Skeletal muscle tissue (tissue), 4 donors: ENCODE measurements around the gene ECE1. TPM values are rescaled to one million over a fixed set of nuclear protein-coding genes. Genes with fewer than 3 reads are reported as not detected.
A peak's percentile ranks its signal among the peaks of the same experiment; 100 is the strongest.

Source experiments
- H3K27ac ChIP-seq: one replicate; pipeline ENCODE4 v1.7.0; 2013; ENCODE audit warnings: mild to moderate bottlenecking, low read depth, low read length, inconsistent platforms
- H3K27me3 ChIP-seq, 3 donors: one replicate each; pipeline ENCODE4 v1.7.0; 2013; ENCODE audit warnings: low read length in 3 of 3; ENCODE audit not compliant: control insufficient read depth in 3 of 3, insufficient read depth in 3 of 3
- H3K36me3 ChIP-seq, 3 donors: one replicate each; pipeline ENCODE4 v1.7.0; 2013; ENCODE audit warnings: low read length in 3 of 3; ENCODE audit not compliant: control insufficient read depth in 3 of 3, insufficient read depth in 3 of 3
- H3K4me1 ChIP-seq, 3 donors: one replicate each; pipeline ENCODE4 v1.7.0; 2013; ENCODE audit warnings: low read length in 3 of 3, mild to moderate bottlenecking in 3 of 3; ENCODE audit not compliant: control insufficient read depth in 3 of 3, insufficient read depth in 3 of 3
- H3K4me3 ChIP-seq, 3 donors: one replicate each; pipeline ENCODE4 v1.7.0; 2013; ENCODE audit warnings: low read length in 3 of 3
- H3K9ac ChIP-seq, 3 donors: one replicate each; pipeline ENCODE4 v1.7.0; 2013; ENCODE audit warnings: low read length in 3 of 3, mild to moderate bottlenecking in 3 of 3, moderate library complexity in 2 of 3, low read depth in 1 of 3
- H3K9me3 ChIP-seq, 3 donors: one replicate each; pipeline ENCODE4 v1.7.0; 2013; ENCODE audit warnings: low read length in 3 of 3; ENCODE audit not compliant: control insufficient read depth in 3 of 3
- total RNA-seq: library from RNA; depleted of rRNA; stranded (reverse); fragments of >200 nt; gene quantifications from one replicate; pipeline ENCODE4 v1.2.3, GENCODE V29; 2014
- donor health status: Osteomylitis.

ECE1 gene
- total RNA-seq, 1 donor from 2014 or later, result 25.6 TPM

DNA sequence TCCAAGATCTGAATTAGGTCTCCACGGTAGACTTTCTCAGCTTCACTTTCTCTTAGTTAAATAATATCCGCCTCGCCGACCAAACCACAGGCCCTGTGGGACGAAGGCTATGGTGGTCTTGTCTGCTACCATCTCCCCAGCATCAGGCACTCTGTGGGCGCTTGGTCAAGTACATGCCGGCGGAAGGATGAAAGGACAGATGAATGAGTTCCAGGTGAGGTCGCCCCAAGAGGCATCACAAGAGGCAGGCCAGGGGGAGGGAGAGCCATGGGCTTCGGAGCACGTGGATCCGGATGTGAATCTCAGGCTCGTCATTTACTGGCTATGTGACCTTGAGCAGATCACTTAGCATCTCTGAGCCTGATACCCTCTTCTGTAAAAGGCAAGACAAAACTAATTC lies 33.5 kb downstream of the ECE1 start:
- H3K4me1 ChIP-seq, result peaks cover 23 to 39% (median 36%) of the 10 kb centered on the region in 3 donors
- no peaks in the 10 kb centered on the region for H3K9me3 ChIP-seq
- H3K9ac ChIP-seq, result no peak overlapping the region
- peaks cover 0 to 4% (median 0%) of the 10 kb centered on the region in 3 donors for H3K27me3 ChIP-seq
- no peak overlapping the region for H3K27ac ChIP-seq
- H3K36me3 ChIP-seq, result peaks cover 13 to 25% (median 19%) of the 10 kb centered on the region in 3 donors
- no peak overlapping the region for H3K4me3 ChIP-seq

DNA sequence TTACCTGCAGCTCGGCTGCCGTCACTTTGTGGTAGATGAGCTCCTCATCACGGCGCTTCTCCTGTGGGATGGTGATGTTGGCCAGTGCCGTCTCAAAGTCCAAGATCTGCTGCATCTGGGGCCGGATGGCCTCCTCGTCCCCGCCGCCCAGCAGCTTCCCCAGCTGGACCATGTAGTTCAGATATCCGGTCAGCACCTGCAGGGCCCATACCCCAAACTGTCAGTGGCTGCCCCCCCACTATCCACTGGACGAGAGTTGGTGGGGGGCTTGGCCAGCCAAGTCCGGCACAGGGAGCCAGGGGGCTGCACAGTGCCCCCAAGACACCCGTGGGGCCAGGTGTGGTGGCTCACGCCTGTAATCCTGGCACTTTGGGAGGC lies 34.3 kb downstream of the ECE1 start:
- Histone ChIP-seq H3K27ac (no peak overlapping the region), H3K36me3 (peaks cover 13 to 25% (median 21%) of the 10 kb centered on the region in 3 donors), H3K9me3 (no peaks in the 10 kb centered on the region), H3K4me1 (peaks cover 15 to 31% (median 29%) of the 10 kb centered on the region in 3 donors), H3K9ac (no peak overlapping the region), H3K4me3 (no peak overlapping the region), H3K27me3 (peaks cover 0 to 4% (median 0%) of the 10 kb centered on the region in 3 donors)

DNA sequence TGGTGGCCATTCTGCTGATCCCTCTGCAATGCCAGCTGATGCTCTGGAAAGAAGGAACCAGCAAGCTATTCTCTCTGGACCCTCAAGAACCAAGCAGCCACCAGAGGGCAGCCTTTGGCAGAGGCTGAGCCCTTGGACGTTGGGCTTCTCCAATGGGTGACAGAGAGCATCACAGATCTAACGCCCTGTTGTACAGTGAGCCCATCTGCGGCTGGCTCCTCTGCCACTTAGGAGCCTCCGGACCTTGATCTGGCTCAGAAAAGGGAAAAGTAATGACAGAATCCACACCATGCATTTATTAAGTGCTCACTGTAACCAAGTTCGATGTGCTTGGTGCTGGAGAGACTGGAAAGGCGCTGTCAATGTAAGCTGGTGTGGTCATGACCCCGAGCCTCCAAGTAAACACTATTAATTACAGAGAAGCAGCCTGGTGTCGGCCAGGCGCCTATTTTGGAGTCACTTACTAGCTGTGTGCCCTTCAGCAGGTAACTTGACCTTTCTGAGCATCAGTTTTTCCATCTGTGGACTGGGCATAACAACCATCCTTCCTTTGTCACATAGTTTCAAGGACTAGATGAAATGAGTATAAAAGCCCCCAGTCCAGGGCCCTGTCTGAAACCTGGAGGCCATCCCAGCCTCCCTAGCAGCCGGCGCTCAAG lies 34.9 kb downstream of the ECE1 start:
- Histone ChIP-seq H3K4me3 (no peak overlapping the region), H3K9me3 (no peaks in the 10 kb centered on the region), H3K4me1 (peaks cover 13 to 26% (median 25%) of the 10 kb centered on the region in 3 donors), H3K9ac (no peak overlapping the region), H3K27me3 (no peaks in the 10 kb centered on the region), H3K27ac (no peak overlapping the region), H3K36me3 (peaks cover 13 to 23% (median 21%) of the 10 kb centered on the region in 3 donors)

DNA sequence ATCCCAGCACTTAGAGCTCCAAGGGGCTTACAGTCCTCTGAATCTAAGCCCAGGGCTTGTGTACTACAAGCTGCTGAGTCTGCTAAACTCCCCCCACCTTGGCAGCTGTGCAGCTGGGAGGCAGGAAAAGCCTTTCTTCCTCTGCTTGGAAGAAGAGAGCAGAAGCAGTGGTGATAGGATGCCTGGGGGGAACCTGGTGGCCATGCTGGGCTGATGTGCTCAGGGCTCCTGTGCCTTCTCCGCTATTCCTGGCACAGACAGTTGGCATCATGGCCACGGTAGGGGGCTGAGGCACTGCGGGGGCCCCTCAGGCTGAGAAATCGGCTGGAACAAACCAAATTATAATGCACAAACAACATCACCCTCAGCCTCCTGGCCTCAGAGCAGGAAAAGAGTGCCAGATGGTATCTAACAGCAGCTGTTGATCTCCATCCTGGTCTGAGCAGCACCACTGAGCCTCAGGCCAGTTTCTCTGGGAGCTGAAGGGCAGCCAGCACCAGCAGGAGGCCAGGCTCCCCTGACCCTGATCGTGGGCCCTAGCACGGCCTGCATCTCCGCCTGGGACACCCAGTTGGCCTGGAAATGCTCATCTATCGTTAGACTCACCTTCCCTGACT lies 35.8 kb downstream of the ECE1 start:
- no peak overlapping the region for H3K27ac ChIP-seq
- H3K36me3 ChIP-seq, result peaks cover 13 to 20% (median 18%) of the 10 kb centered on the region in 3 donors
- H3K9me3 ChIP-seq, result no peaks in the 10 kb centered on the region
- no peaks in the 10 kb centered on the region for H3K27me3 ChIP-seq
- H3K9ac ChIP-seq, result no peak overlapping the region
- peaks cover 13 to 24% (median 21%) of the 10 kb centered on the region in 3 donors for H3K4me1 ChIP-seq
- H3K4me3 ChIP-seq, result no peak overlapping the region

DNA sequence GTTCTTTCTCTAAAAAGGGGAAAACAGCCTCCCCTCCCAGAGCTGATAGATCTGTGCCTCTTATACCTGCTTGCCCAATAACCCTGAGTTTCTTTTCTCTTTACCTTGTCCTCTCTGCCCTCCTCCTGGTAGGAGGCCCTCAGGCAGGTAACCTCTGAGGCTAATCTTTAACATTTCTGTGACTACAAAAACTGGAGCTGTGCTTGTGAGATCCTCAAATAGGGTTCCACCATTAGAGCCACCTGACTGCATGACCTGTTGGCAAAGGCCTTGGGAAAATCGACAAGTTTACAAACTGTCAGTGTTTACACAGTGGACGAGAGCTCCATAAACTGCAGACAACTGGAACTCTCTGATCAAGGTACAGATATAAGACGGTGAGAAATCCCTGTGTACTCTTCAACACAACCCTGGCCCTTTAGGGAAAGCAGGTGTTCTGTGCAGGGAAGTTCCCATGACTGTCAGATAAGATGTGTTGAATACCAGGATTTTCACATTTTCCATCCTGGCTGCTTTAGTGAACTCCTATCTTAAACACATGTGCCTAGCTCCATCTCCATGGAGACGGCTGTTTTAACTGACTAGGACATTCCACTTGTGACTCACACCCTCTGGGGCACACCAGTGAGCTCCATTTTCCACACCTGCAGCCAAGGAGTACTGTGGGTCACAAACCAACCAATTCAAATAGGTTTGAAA lies 38.3 kb downstream of the ECE1 start:
- Histone ChIP-seq H3K9me3 (no peaks in the 10 kb centered on the region), H3K4me1 (peaks cover 13 to 24% (median 21%) of the 10 kb centered on the region in 3 donors), H3K36me3 (peaks cover 10 to 21% (median 15%) of the 10 kb centered on the region in 3 donors), H3K4me3 (no peak overlapping the region), H3K9ac (no peak overlapping the region), H3K27ac (peak overlapping the region; percentile 17), H3K27me3 (no peaks in the 10 kb centered on the region)

DNA sequence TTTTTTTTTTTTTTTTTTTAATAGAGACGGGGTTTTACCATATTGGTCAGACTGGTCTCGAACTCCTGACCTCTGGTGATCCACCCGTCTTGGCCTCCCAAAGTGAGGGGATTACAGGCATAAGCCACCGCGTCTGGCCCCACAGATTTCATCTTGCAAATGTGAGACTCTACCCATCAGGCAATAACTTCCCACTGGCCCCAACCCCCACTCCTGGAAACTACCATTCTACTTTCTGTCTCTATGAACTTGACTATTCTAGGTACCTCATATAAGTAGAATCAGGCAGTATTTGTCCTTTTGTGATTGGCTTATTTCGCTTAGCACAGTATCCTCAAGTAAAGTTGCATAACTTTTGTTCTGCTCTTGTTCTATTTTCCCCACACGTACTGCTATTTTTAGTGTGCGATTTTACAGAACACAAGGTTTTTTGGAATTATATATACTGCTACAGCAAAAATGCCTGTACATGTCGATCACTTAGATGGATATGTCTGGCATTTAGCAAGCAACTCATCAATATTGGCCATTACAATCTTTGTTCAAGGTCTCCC lies 40.2 kb downstream of the ECE1 start:
- no peaks in the 10 kb centered on the region for H3K27me3 ChIP-seq
- no peak overlapping the region for H3K9ac ChIP-seq
- H3K4me3 ChIP-seq, result no peak overlapping the region
- no peak overlapping the region for H3K27ac ChIP-seq
- no peaks in the 10 kb centered on the region for H3K9me3 ChIP-seq
- H3K4me1 ChIP-seq, result peaks cover 12 to 17% (median 12%) of the 10 kb centered on the region in 3 donors
- H3K36me3 ChIP-seq, result peaks cover 6 to 27% (median 12%) of the 10 kb centered on the region in 3 donors

DNA sequence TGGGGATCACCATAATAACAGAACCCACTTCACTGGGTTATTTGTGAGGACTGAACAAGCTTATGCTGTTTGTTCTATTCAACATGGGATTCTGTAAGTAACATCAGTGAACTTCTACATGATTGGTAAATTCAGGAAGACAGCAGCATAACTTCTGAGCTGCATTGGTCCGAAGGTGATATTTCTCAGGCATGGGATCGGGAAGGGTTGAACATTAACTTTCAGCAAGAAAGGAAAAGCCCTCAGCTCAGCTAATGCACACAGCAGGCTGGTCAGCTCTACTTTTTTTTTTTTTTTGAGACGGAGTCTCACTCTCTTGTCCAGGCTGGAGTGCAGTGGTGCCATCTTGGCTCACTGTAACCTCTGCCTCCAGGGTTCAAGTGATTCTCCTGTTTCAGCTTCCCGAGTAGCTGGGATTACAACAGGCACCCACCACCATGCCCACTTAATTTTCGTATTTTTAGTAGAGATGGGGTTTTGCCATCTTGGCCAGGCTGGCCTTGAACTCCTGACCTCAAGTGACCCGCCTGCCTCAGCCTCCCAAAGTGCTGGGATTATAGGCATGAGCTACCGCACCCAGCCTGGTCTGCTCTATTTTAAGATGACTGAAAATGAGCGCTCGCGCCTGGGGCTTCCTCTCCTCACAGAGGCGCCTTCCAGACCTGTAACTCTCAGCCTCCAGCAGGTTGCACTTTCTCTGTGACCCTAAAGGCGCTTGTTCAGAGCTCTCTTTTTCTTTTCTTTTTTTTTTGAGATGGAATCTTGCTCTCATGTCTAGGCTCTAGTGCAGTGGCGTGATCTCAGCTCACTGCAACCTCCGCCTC lies 42.2 kb downstream of the ECE1 start:
- H3K36me3 ChIP-seq, result peaks cover 20 to 36% (median 27%) of the 10 kb centered on the region in 3 donors
- peaks cover 5 to 8% (median 6%) of the 10 kb centered on the region in 3 donors for H3K4me1 ChIP-seq
- no peaks in the 10 kb centered on the region for H3K9me3 ChIP-seq
- no peak overlapping the region for H3K4me3 ChIP-seq
- no peak overlapping the region for H3K9ac ChIP-seq
- no peak overlapping the region for H3K27ac ChIP-seq
- no peaks in the 10 kb centered on the region for H3K27me3 ChIP-seq

DNA sequence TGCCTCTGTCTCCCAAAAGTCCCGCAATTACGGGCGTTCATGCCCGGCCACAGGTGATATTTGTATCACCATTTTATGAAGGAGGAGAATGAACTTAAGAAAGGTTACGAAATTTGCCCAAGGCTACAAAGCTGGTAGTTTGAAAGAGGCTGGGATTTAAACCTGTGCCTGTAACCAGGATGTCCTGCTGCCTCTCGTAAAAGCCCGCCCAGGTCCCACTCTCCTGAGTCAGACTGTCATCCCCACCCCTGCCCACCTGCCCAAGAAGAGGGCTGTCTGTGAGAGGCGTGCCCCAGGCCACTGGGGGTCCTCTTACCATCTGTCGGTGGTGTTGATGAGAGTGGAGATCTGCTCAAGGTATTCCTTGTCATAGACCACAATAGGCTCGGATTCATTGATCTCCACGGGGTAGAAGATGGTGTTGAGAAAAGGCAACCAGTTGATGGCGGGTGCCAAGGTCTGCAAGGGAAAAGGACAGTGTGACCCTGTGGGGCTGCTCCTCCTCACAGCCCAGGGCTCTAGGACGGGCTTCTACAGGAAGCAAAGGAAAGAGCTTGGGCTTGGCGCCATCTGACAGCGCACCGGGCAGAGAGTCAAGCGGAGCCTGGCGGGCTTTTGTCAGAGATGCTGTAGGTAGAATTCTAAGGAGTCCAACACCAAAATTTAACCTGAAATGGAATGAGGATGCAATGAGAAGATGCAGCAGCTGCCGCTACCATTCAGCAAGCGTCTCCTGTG lies 43.2 kb downstream of the ECE1 start:
- Histone ChIP-seq H3K4me1 (peaks cover under 1 to 3% (median 3%) of the 10 kb centered on the region in 3 donors), H3K36me3 (peaks cover 22 to 34% (median 29%) of the 10 kb centered on the region in 3 donors), H3K27ac (no peak overlapping the region), H3K9ac (no peak overlapping the region), H3K27me3 (no peaks in the 10 kb centered on the region), H3K4me3 (no peak overlapping the region), H3K9me3 (no peaks in the 10 kb centered on the region)

DNA sequence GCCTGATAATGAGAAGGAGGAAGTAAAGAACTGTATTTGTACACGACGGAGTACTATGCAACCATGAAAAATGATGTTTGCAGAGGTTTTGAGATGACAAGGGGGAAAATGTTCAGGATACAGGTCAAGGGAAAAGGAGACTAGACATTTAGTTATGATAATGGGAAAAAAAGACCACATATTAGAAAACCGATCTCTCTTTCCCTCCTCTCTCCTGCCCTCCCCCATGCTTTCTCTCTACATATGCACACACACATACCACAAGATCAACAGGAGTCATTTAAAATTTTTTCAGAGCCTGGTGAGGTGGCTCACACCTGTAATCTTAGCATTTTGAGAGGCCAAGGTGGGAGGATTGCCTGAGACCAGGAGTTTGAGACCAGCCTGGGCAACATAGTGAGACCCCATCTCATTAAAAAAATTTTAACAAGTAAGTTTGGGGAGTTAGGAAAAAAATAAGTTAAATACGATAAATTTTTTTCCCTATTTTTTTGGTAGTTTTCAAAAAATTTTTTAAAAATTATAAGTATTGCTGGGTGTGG lies 44.5 kb downstream of the ECE1 start:
- H3K9me3 ChIP-seq, result no peaks in the 10 kb centered on the region
- H3K4me1 ChIP-seq, result no peaks in the 10 kb centered on the region
- H3K36me3 ChIP-seq, result peaks cover 28 to 36% (median 32%) of the 10 kb centered on the region in 3 donors
- no peaks in the 10 kb centered on the region for H3K27me3 ChIP-seq
- H3K4me3 ChIP-seq, result no peak overlapping the region
- H3K27ac ChIP-seq, result no peak overlapping the region
- H3K9ac ChIP-seq, result no peak overlapping the region
